ENCODE results near the gene OR6C68.

- TF ChIP-seq, protein P1, sequence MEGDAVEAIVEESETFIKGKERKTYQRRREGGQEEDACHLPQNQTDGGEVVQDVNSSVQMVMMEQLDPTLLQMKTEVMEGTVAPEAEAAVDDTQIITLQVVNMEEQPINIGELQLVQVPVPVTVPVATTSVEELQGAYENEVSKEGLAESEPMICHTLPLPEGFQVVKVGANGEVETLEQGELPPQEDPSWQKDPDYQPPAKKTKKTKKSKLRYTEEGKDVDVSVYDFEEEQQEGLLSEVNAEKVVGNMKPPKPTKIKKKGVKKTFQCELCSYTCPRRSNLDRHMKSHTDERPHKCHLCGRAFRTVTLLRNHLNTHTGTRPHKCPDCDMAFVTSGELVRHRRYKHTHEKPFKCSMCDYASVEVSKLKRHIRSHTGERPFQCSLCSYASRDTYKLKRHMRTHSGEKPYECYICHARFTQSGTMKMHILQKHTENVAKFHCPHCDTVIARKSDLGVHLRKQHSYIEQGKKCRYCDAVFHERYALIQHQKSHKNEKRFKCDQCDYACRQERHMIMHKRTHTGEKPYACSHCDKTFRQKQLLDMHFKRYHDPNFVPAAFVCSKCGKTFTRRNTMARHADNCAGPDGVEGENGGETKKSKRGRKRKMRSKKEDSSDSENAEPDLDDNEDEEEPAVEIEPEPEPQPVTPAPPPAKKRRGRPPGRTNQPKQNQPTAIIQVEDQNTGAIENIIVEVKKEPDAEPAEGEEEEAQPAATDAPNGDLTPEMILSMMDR (IDR thresholded peaks at IDR 0.05; ENCODE audit: insufficient read depth, low read depth, low read length) = no peak
- TF ChIP-seq EZH2 (IDR thresholded peaks at IDR 0.05; ENCODE audit: insufficient read depth, low read length) = no peak
Observed at GRCh38 chr12:55495490-55495889, 3.3 kb downstream of the OR6C68 start.
